Caco-2 (cell line): ENCODE measurements around the gene KLRK1. TPM values are rescaled to one million over a fixed set of nuclear protein-coding genes. Genes with fewer than 3 reads are reported as not detected.
A peak's percentile ranks its signal among the peaks of the same experiment; 100 is the strongest.

Source experiments
- BruUV-seq: library from RNA; stranded (reverse); fragments of 400-500 nt; replicated peaks from 2 replicates; lab custom pipeline; 2021; lab: Mats Ljungman, UMichigan
- CTCF ChIA-PET: fragments of 300-600 bp; sonication (Branson Sonifier 250); formaldehyde crosslinking; loops from one replicate; lab custom pipeline; 2022; ENCODE audit warnings: antibody characterized with exemption; lab: Charles Lee
- POLR2A ChIA-PET: fragments of 300-600 bp; sonication (Branson Sonifier 250); formaldehyde crosslinking; loops from one replicate; lab custom pipeline; 2022; ENCODE audit warnings: antibody characterized with exemption; lab: Charles Lee
- DNase-seq, 2 experiments: peaks; one replicate each; pipeline versions ENCODE4 v3.0.0 to v3.0.0-alpha.2; 2020 to 2022
- H3K27me3 ChIP-seq: replicated peaks from 2 replicates; pipeline ENCODE4 v1.6.0; 2011; ENCODE audit warnings: low read length; ENCODE audit not compliant: control insufficient read depth, insufficient read depth
- H3K36me3 ChIP-seq: 2 replicates; pipeline ENCODE4 v1.5.1; 2011; ENCODE audit warnings: low read length; ENCODE audit not compliant: control insufficient read depth, insufficient read depth
- H3K4me1 ChIP-seq: fragments of 250-450 bp; sonication (Bioruptor Pico); 2 replicates; pipeline ENCODE4 v1.5.1; 2020; ENCODE audit warnings: mild to moderate bottlenecking
- H3K4me3 ChIP-seq: 2 replicates; pipeline ENCODE4 v1.5.1; 2011; ENCODE audit warnings: low read depth, mild to moderate bottlenecking, control low read depth, low read length
- H3K9me3 ChIP-seq: fragments of 250-450 bp; sonication (Bioruptor Pico); 2 replicates; pipeline ENCODE4 v1.5.1; 2020; ENCODE audit warnings: mild to moderate bottlenecking, moderate library complexity
- H3K27ac Mint-ChIP-seq: one replicate; pipeline ENCODE4 v1.8.0; 2022; ENCODE audit warnings: mixed read lengths; ENCODE audit not compliant: unreplicated experiment
- H3K27me3 Mint-ChIP-seq: one replicate; pipeline ENCODE4 v1.8.0; 2022; ENCODE audit warnings: mixed read lengths; ENCODE audit not compliant: insufficient read depth, unreplicated experiment
- H3K36me3 Mint-ChIP-seq: one replicate; pipeline ENCODE4 v1.8.0; 2022; ENCODE audit warnings: mild to moderate bottlenecking, mixed read lengths; ENCODE audit not compliant: insufficient read depth, unreplicated experiment
- H3K4me1 Mint-ChIP-seq: one replicate; pipeline ENCODE4 v1.8.0; 2022; ENCODE audit warnings: low read depth, mixed read lengths; ENCODE audit not compliant: unreplicated experiment
- H3K4me3 Mint-ChIP-seq: one replicate; pipeline ENCODE4 v1.8.0; 2022; ENCODE audit warnings: mild to moderate bottlenecking, moderate library complexity, mixed read lengths; ENCODE audit not compliant: unreplicated experiment
- H3K9me3 Mint-ChIP-seq: one replicate; pipeline ENCODE4 v1.8.0; 2022; ENCODE audit warnings: mixed read lengths; ENCODE audit not compliant: unreplicated experiment
- CTCF ChIP-seq, 2 experiments: fragments of 200-600 bp in 1 of 2; IDR thresholded peaks; 1 replicate in 1 of 2; 2 replicates in 1 of 2; pipeline versions ENCODE4 v1.5.1 to v1.8.0; 2011 to 2022; ENCODE audit warnings: antibody characterized with exemption in 1 of 2, control low read depth in 1 of 2, inconsistent platforms in 1 of 2, low read depth in 1 of 2, low read length in 1 of 2, mild to moderate bottlenecking in 1 of 2, moderate library complexity in 1 of 2; ENCODE audit not compliant: insufficient read depth in 1 of 2, severe bottlenecking in 1 of 2, unreplicated experiment in 1 of 2
- intact Hi-C: fragments of 100-400 bp; cut with micrococcal nuclease; formaldehyde crosslinking; loops from one replicate; pipeline ENCODE4 v1.10.0; 2022; ENCODE audit not compliant: unreplicated experiment
- total RNA-seq: library from RNA; stranded (reverse); gene quantifications from 2 replicates; pipeline ENCODE4 v1.2.3, GENCODE V29; 2022

Gene KLRK1
- total RNA-seq, 1 experiment from 2014 or later: 0.18 TPM

GRCh38 chr12:10365696-10366405 is 24.0 kb downstream of the KLRK1 start:
- DNase-seq: no peak
- intact Hi-C loops: loop anchor here (1.0 to 10.0 kb wide), 3 partner anchors 45 to 308 kb away; partner anchors contain the start of gene STYK1
- BruUV-seq: no TSS peak
- no peak overlapping the region for H3K27ac Mint-ChIP-seq
- no peaks in the 10 kb centered on the region for H3K27me3 Mint-ChIP-seq
- peak in 1 of 2 experiments; percentile 60 for TF ChIP-seq CTCF (IDR thresholded peaks at IDR 0.05; ENCODE audit: insufficient read depth in 1 of 2, low read depth in 1 of 2, low read length in 1 of 2, severe bottlenecking in 1 of 2, unreplicated experiment in 1 of 2)
- H3K4me1 Mint-ChIP-seq: peaks cover 19% of the 10 kb centered on the region
- Histone ChIP-seq H3K27me3 (no peaks in the 10 kb centered on the region), H3K36me3 (no peaks in the 10 kb centered on the region; the same call in 1 of the 2 replicates), H3K9me3 (peaks cover 21% of the 10 kb centered on the region), H3K4me1 (peaks cover 56% of the 10 kb centered on the region), H3K4me3 (peak overlapping the region; percentile 39)
- peaks cover 30% of the 10 kb centered on the region for H3K9me3 Mint-ChIP-seq
- no peaks in the 10 kb centered on the region for H3K36me3 Mint-ChIP-seq
- H3K4me3 Mint-ChIP-seq: no peak overlapping the region
- CTCF ChIA-PET: interaction anchor here (1.5 to 2.1 kb wide), 2 partner anchors 20 to 36 kb away, joined by 4 to 6 read pairs; no protein-coding TSS in a partner anchor
- POLR2A ChIA-PET: interaction anchor here (1.3 kb wide), 1 partner anchor 247 kb away, joined by 5 read pairs; the partner anchor contains the start of gene MAGOHB

GRCh38 chr12:10364815-10365622 is 24.8 kb downstream of the KLRK1 start:
- H3K9me3 Mint-ChIP-seq: peaks cover 27% of the 10 kb centered on the region
- H3K27me3 Mint-ChIP-seq: no peaks in the 10 kb centered on the region
- no peaks in the 10 kb centered on the region for H3K27me3 ChIP-seq
- no peak overlapping the region for H3K4me3 Mint-ChIP-seq
- no peaks in the 10 kb centered on the region for H3K36me3 Mint-ChIP-seq
- no peak overlapping the region for H3K27ac Mint-ChIP-seq
- DNase-seq: peak; percentile 84 to 88
- CTCF ChIA-PET: interaction anchor here (0.7 to 2.1 kb wide), 3 partner anchors 20 to 46 kb away, joined by 3 to 6 read pairs (median 4); no protein-coding TSS in a partner anchor
- H3K36me3 ChIP-seq: no peaks in the 10 kb centered on the region; the same call in 1 of the 2 replicates
- no peak for TF ChIP-seq CTCF (IDR thresholded peaks at IDR 0.05; ENCODE audit: insufficient read depth in 1 of 2, low read depth in 1 of 2, low read length in 1 of 2, severe bottlenecking in 1 of 2, unreplicated experiment in 1 of 2)
- peaks cover 21% of the 10 kb centered on the region for H3K9me3 ChIP-seq
- POLR2A ChIA-PET: interaction anchor here (0.6 to 1.3 kb wide), 3 partner anchors 11 to 248 kb away, joined by 4 to 5 read pairs (median 4); partner anchors contain the start of gene MAGOHB
- peaks cover 57% of the 10 kb centered on the region for H3K4me1 ChIP-seq
- no TSS peak for BruUV-seq
- peak overlapping the region; percentile 39 for H3K4me3 ChIP-seq
- intact Hi-C loops: loop anchor here (1.0 to 10.0 kb wide), 4 partner anchors 34 to 309 kb away; partner anchors contain the start of gene STYK1
- H3K4me1 Mint-ChIP-seq: peaks cover 14% of the 10 kb centered on the region
